SIG-M5 treated with dmso at 0.1 percent for 504 hours (cell line): ENCODE results near the gene NUDT1.

ENCODE experiments used
- DNase-seq: peaks from one replicate; lab custom pipeline; 2025; ENCODE audit not compliant: unreplicated experiment; lab: John Stamatoyannopoulos, UW

Gene NUDT1

GRCh38 chr7:2241580-2242540 is at the start of gene NUDT1, which contains the start of gene MRM2:
Gene NUDT1, plus strand, starts transcription at chr7:2242226. Its CDS starts 2,349 bp downstream, at chr7:2244575.
Gene MRM2, minus strand, starts transcription at chr7:2242205. Its CDS starts 36 bp downstream, at chr7:2242169.
- DNase-seq: peak; percentile 62

DNA sequence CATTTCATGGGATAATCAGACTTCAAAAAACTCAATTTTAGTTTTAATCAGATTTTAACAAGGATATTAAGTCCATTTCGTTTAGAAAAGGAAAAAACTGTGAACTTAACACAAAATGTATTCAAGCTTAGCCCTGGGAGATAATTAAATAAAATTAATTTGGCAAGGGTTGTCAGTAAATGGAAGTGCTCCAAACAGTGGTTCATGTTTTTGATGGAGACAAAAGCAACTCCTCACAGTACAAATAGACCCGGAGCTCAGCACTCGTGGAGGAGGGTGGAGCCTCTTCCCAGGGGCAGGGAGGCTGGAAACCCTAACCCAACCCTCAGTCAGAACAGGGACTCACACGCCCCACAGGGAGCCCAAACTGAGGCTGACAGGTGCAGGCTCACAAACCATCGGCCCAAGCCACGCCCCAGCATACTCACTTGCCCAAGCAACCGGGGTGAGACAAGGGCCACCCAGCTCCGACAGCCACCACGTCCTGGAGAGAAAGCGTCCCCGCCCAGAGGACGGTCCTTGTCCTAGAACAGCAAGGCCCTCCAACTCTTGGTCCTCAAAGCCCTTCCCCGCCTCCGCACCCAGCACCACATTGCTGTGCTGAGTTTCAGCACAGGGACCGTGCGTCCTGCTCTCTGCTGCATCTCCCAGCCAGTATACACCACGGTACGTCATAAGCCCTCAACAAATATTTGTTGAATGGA is 49.0 kb upstream of the NUDT1 start:
- no peak for DNase-seq

- DNase-seq: no peak
Measured at GRCh38 chr7:2193575-2194305, 48.3 kb upstream of the NUDT1 start.

DNA sequence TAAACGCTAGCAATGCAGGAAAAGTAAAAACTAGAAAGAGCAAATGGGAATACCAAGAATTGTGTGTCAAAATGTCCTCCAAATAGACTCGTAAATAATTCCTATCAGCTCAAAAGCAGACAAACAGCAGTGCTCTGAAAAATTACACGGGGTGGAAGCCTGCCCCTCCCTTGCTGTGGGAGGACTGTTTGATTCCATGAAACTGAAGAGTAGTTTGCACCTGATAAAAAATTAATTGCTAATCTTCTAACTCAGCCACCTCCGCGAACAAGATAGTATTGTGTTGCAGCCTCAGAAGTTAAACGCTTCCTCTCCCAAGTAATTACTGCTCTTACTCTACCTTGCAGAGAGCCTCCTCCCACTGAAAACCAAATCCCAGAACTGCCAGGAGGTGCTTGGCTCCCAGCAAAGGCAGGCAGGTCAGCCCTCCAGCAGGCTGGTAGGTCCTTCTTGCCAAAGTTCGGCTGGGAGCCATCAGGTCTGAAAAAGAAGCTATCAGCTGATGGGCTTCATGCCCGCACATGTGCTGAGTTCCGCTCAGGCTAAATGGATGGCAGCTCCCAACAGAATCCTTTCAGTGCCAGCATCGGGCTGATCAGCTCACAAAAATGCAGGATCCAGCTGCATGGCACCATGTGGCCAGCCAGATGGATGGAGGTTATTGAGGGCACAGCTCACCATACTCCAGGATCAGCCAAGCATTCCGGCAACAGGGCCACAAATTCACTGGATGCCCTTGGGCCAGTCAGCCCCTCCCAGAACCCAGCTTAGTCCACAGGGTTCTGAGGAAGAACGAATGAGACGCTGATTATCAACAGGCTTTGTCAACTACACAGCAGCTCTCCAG is 46.4 kb upstream of the NUDT1 start:
- no peak for DNase-seq

- DNase-seq: no peak
Measured at GRCh38 chr7:2196381-2197378, 45.3 kb upstream of the NUDT1 start.

GRCh38 chr7:2197436-2198155 is 44.4 kb upstream of the NUDT1 start:
- no peak for DNase-seq

GRCh38 chr7:2198206-2198605 is 43.8 kb upstream of the NUDT1 start:
- DNase-seq: no peak

- no peak for DNase-seq
Measured at GRCh38 chr7:2198760-2199159, 43.3 kb upstream of the NUDT1 start.

DNA sequence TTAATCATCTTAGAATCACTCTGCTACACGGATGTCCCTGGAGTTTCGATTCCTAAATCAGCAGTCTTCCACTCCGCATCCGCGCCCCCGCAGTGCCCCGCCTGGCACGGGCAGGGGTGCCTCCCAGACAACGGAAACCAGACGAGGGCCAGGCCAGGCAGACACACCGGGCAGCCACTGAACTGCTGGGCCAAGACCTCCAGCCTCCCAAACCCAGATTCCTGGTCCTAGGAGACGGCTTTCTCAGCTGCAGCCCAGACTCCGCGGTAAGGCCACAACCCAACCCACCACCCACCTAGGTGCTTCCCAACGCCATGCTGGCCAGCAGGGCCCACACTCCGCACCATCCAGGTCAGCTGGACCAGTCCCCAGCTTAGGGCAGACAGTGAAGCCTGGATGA is 42.5 kb upstream of the NUDT1 start:
- no peak for DNase-seq

- no peak for DNase-seq
Measured at GRCh38 chr7:2199956-2200583, 42.0 kb upstream of the NUDT1 start.

- no peak for DNase-seq
Measured at GRCh38 chr7:2200584-2200980, 41.4 kb upstream of the NUDT1 start.

- no peak for DNase-seq
Measured at GRCh38 chr7:2201128-2201527, 40.9 kb upstream of the NUDT1 start.

DNA sequence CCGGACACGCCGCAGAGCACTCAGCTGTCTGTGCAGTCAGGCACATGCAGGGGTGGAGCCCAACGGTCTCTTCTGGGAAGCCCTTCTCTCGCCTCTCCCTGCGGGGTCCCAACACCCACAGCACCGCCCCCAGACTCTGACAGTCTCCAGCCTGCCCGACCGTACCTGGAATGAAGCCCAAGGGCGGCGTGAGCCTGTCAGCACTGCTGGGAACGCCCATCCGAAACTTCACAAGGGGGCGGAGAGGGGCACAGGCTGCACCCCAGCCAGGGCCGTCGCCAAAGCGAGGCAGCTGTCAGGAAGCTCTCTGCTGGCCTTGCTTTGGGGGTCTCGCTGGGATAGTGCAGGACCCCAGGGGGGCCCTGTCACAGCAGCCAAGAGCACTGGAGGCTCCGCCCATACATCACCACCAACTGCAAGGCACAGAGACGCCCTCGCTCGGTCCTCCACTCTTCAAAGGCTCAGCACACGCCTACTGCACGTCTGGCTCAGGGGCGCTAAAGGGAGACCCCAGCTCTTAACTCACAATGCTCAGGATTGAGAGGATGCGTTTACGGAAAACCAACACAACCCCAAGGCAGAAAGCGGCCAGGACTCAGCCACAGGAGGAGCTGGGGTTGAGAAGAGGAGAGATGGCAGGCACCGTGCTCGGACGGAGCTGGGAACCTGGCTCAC is 40.2 kb upstream of the NUDT1 start:
- DNase-seq: no peak

GRCh38 chr7:2202361-2202761 is 39.7 kb upstream of the NUDT1 start:
- DNase-seq: no peak

- DNase-seq: no peak
Measured at GRCh38 chr7:2202901-2203765, 38.9 kb upstream of the NUDT1 start.

DNA sequence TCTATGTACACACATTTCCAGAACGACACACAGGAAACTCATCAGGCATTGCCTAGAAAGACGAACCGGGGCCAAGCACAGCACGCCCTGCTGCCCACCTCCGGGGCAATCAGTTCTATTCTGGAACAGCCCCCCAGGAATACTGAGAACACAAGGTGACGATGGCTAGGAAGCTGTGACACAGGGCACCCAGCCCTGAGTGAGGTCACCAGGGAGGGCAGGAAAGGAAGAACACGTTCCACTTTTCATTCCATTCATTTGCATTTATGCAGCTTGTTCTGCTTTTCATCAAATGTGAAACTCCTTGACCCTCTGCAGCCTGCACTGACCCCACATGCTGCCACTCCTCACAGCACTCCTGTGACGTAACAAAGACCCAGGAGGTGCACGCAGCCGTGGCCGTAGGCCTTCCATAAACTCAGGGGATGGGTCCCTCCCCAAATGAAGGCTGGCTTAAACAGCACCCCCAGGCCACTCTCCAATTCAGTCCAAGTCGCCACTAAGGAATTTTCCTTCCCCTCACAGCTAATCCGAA is 38.2 kb upstream of the NUDT1 start:
- DNase-seq: no peak
